ENCODE measurements around the gene NR1H4.

Gene NR1H4

DNA sequence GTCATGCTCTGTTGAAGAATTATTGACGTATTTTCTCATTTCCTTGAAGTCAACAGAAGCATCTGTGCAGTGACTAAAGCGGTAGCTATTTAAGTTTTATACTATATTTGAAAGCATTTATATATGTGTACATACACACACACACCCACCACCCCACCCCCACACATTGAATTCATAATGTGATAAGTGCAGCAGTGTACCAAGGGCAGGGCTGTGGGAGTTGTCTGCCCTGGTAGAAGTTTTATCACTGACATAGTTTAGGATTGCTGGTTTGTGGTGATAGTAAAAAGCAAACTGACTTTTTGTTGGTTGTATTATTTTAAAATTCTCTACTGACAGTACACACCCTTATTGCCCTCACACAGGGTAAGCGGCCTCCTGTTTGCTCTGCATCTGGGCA lies 138.9 kb downstream of the NR1H4 start:
- no peak overlapping the region for H3K27ac ChIP-seq
- TF ChIP-seq, protein P1, sequence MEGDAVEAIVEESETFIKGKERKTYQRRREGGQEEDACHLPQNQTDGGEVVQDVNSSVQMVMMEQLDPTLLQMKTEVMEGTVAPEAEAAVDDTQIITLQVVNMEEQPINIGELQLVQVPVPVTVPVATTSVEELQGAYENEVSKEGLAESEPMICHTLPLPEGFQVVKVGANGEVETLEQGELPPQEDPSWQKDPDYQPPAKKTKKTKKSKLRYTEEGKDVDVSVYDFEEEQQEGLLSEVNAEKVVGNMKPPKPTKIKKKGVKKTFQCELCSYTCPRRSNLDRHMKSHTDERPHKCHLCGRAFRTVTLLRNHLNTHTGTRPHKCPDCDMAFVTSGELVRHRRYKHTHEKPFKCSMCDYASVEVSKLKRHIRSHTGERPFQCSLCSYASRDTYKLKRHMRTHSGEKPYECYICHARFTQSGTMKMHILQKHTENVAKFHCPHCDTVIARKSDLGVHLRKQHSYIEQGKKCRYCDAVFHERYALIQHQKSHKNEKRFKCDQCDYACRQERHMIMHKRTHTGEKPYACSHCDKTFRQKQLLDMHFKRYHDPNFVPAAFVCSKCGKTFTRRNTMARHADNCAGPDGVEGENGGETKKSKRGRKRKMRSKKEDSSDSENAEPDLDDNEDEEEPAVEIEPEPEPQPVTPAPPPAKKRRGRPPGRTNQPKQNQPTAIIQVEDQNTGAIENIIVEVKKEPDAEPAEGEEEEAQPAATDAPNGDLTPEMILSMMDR (conservative IDR thresholded peaks at IDR 0.05), result no peak

Data from VCaP (cell line).